Activated gamma-delta T cell treated with anti-CD3 and anti-CD28 coated beads, Interleukin-2, amount 50 U/mL, for 16 hours (primary cell): Measurements from ENCODE around the gene PHB1.
"Not testable (repeated sequence)": the region's sequence is repeated elsewhere in the genome, so short reads cannot be mapped to it uniquely, and the experiment has no call there.

Source experiments
- DNase-seq: peaks from one replicate; pipeline ENCODE4 v3.0.0-alpha.2; 2020; ENCODE audit warnings: low read depth

PHB1 gene

DNA sequence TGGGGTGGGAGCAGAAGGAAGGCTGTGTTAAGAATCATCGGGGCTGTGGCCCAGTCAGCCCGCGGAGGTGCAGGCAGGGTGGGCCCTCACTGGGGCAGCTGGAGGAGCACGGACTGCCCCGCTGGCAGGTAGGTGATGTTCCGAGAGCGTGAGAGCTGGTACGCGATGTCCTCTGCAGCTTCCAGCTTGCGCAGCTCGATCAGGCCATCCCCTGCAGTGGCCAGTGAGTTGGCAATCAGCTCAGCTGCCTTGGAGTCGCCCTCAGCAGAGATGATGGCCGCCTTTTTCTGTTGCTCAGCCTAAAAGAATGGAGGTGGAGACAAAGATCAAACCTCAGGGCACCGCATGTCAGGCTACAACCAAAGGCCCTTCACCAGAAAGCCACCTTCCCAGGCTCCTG, 9.8 kb downstream of the PHB1 start:
- no peak for DNase-seq

DNA sequence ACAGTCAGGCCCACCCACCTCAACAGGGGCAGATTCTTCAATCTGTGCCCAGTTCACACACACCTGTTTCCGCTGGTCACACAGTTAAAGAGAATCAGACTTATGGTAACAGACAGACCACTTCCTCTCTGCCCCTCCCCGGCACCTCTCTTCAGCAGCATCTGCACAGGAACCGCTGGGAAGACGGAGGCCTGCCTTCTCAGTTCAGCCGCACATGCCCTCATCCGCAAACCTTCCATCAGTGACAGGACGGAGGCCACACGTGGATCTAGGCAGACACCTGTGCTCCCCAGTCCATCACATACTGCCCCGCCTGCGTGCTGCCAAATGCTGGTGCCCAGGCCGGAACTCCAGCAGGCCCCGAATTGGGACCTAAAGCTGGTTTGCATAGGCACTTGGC, 10.3 kb downstream of the PHB1 start:
- no peak for DNase-seq

DNA sequence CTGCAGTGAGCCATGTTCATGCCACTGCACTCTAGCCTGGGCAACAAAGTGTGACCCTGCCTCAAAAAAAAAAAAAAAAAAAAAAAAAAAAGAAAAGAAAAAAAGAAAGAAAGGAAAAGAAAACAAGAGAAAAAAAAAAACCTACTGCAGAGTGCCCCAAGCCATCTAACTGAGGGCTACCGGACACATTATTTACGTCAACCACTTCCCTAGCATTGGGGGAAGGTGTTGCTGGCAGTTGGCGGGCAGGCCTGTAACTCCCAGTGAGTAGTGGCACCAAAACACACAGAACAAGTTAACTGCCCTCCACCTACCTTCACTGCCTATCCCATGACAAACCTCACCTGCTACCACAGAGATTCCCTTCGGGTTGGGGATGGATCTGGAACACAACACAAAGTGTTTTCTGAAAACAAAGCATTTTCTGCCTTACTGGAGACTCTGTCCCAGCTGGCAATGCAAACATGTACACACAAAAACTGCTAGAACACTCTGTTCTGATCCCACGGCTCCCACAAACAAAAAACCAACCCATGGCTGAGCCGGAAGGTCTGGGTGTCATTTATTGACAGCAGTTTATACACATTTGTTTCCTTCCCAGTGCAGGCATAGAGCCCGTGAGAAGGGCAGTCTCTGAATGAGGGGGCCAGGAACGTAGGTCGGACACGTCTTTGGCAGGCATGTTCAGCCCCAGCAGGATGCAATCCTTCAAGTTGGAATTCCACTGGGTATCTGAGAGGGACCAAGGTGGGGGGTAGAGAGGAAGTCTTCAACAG, 11.0 kb downstream of the PHB1 start:
- no peak for DNase-seq

DNA sequence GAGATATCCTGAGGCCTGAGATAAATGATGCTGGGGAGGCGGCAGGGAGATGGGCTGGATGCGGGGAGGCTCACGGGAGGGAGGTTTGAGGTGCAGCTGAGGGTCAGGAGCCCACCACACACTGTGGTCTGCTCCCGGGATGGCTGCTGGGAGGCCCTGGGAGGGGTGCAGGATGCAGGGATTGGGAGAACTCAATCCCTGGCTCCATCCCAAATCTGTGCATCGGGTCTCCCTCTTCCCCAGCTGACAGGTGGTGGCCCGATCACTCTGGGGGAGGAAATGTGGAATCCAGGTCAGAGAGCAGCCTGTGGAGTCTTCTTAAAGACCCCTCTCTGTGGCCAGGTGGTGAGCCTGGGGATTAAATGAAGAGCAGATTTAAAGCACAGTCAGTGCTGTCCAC, 12.0 kb downstream of the PHB1 start:
- no peak for DNase-seq

DNA sequence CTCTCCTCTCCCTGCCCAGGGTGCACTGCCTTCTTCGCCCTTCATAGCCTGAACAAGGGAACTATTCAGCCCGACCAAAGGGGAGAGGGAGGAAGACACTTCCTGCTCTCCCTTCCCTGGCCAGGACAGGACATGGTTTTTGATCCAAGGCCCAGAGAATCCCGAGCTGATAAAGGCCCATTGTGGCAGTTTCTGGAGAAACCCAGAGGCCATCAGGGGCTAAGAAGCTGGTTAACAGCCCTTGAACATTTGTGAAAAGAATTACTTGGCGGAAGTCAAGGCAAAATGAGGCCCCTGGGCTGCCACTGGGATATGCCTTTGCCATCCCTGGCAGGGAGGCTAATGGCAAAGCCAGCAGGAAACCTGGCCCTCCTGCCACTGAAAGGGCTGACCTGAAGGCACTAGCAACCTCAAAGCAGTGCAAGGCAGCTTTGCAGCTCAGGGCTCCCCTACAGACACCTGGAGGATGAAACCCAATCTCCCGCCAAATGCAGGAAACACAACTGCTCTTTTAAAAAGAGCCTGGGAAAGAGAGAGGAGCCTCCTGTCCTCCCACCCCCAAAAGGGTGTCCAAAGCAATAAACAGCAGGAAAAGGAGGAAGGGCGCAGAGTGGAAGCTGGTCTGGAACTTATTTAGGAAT, 12.6 kb downstream of the PHB1 start:
- DNase-seq = no peak

DNA sequence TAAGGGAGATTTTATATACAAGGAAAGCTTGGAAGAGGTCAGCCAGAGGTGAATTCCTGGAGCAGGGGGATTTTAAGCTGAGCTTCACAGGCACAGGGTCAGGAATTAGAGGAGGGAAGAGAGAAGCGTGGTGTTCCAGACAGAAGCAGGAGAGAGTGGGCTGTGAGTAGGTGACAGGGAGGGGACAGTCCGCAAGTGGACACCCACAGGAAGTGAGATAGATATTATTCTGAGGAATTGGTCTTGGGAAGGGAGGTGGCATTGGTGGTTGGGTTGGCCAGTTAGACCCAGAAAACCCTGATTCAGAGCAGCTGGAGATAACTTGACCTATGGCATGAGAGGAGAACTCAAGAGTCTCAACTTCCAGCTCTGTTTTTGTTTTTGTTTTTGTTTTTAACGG, 14.7 kb downstream of the PHB1 start:
- DNase-seq = no peak

GRCh38 chr17:49397586-49397985, 17.1 kb downstream of the PHB1 start:
- DNase-seq = no peak

DNA sequence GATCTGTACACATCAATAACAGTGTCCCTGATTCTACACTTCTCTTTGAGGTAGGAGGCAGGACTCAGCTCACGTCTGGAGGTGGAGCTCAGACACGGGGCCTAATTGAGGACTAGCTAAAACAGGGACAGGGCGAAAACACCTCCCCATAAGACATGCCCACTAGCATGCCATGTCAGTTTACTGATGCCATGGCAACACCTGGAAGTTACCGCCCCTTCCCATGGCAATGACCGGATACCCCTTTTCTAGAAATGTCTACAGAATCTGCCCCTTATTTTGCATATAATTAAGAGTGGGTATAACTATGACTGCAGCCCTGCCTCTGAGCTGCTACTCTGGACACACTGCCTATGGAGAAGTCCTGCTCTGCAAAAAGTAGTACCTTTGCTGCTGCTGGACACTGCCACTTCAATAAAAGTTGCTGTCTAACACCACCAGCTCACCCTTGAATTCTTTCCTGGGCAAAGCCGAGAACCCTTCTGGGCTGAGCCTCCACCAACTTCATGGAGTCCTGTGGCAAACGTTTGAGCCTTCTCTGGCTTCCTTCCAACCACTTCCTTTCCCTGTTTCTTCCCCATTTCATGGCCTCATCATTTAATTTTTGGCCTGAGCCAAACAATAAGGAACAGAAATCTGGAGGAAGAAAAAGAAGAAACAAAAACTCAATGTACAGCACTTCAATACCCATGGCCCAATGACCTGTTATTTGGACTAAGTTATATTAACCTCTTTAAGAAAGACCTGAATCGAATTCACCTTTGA, 21.0 kb downstream of the PHB1 start:
- DNase-seq = no peak

DNA sequence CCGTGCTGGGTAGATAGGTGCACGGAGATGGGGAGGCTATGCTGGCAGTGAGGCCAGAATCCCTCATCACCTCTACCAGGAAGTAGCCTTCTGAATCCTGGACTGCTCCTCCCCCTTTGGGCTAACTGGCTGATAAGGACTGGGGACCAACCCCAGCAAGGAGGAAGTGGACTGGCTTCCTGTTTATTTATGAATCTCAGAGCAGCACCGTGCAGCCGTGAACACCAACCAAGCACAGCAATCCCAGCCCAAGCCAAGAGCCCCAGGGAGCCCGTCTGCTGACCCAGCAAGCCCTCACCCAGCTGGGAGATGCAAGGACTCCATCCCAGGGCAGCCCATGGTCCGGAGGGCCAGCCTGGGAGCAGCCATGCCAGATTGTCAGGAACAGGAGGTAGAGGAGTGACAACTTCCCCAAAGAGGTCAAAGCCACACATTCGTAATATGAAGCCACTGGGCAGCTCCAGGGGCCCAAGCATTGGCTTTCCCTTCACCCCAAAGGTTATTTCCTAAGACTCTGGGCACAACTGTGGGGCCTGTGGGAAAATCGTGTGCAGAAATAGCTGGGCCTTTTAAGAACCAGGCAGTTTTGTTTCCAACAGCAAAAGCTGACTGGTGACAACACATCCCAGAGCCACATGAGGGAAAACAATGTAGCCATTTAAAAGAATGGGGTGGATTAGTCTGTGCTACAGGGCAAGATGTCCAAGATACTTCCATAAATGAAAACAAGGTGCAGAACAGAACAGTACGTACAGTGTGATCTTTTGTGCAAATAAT, 23.9 kb downstream of the PHB1 start:
- no peak for DNase-seq

GRCh38 chr17:49389514-49390347, 25.0 kb downstream of the PHB1 start:
- not testable (repeated sequence) for DNase-seq

- DNase-seq = no peak
These were observed 25.8 kb downstream of the PHB1 start for GRCh38 chr17:49388692-49389513.

DNA sequence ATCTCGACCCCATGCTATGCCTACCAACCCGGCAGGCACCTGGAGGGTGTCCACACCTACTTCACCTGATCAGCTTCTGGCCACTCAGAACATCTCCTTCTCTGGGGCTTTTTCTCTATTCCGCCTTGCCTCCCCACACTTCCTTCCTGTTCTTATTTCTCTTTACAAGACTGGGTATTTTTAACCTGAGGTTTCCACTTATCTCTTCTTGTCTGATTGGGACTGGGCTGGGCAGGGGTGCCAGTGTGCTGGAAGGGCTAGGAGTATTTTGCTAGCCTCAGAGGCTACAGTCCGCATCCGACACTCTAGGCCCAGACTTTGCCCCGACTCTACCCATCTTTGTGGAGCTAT, 26.4 kb downstream of the PHB1 start:
- no peak for DNase-seq

DNA sequence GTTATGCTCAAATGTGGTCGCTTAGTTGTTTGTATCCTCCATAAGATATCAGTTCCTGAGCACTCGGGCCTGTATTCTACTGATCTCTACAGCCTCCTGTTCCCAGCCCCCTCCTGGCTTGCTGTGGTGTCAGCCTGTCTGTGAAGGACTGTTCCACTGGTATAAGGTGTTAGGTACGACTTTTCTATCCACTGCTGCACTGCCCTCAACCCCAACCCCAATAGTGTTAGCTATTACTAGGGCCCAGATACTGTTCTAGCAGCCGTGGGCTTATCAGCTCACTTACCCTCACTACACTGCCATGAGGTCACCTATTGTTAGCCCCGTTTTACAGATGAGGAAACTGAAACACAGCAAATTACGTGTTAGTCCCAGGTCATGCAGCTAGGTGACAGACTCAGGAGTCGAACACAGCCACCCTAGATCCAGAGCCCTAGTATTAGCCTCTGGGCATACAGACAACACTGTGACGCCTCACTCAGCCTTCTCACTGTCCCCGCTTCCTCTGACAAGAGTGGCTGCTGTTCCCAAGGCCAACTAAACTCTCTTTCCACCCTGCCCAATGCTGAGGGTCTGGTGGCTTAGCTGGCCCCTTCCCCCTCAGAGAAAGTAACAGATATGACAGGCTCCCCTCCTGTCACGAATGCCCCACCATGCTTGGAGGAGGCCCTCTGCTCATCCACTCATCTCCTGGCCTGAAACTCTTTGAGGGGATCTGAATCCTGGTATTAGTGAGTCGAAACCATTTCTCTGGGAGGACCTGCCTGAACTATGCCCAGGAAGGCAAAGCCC, 27.0 kb downstream of the PHB1 start:
- DNase-seq = no peak

GRCh38 chr17:49386373-49386772, 28.3 kb downstream of the PHB1 start:
- no peak for DNase-seq

DNA sequence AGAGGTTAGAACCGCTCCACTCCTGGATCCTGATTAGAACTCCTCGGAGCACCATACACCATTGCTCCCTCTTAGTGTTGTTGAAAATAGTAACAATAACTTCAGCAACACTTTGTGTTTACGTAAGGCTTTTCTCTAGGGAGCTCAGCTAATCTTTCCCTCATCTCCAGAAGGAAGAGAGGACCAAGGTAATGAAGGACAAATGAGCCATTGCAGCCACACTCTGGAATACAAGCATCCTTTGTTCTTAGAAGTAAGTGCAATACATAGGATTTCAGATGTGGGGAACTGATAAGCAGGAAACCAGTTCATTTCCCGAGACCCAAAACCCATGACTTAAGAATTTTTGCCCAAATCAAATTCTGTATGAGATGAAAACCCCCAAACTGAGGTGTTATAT, 29.7 kb downstream of the PHB1 start:
- DNase-seq = no peak

GRCh38 chr17:49383060-49383459, 31.6 kb downstream of the PHB1 start:
- no peak for DNase-seq

- no peak for DNase-seq
These were observed 32.1 kb downstream of the PHB1 start for GRCh38 chr17:49382556-49382955.

- no peak for DNase-seq
These were observed 32.9 kb downstream of the PHB1 start for GRCh38 chr17:49381793-49382192.

- DNase-seq = no peak
These were observed 33.6 kb downstream of the PHB1 start for GRCh38 chr17:49381033-49381432.

GRCh38 chr17:49379926-49380325, 34.8 kb downstream of the PHB1 start:
- DNase-seq = no peak
